ENCODE data around the gene SORL1-AS1.

Gene SORL1-AS1

GRCh38 chr11:121476379-121477032 is 23.7 kb upstream of the SORL1-AS1 start:
- no peak for DNase-seq (ENCODE audit: low read depth, low spot score)

DNA sequence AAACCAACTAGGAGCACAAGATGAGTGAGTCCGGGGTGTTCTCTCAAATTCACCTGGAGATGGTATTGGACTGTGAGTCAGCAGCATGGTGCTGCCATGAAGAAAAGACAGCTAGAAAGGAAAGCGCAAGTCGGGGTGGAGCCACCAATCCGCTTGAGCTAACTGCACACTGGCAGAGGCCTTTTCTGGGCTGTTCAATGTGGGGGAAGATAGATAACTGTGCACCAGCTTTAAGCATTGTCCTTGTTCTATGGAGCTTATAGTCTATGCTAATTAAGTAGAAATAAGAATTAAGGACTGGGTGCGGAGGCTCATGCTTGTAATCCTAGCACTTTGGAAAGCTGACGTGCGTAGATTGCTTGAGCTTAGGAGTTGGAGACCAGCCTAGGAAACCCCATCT is 21.9 kb upstream of the SORL1-AS1 start:
- no peak for DNase-seq (ENCODE audit: low read depth, low spot score)

GRCh38 chr11:121473064-121473777 is 20.5 kb upstream of the SORL1-AS1 start:
- no peak for DNase-seq (ENCODE audit: low read depth, low spot score)

- DNase-seq (ENCODE audit: low read depth, low spot score), result no peak
Observed at GRCh38 chr11:121472312-121472711, 19.5 kb upstream of the SORL1-AS1 start.

DNA sequence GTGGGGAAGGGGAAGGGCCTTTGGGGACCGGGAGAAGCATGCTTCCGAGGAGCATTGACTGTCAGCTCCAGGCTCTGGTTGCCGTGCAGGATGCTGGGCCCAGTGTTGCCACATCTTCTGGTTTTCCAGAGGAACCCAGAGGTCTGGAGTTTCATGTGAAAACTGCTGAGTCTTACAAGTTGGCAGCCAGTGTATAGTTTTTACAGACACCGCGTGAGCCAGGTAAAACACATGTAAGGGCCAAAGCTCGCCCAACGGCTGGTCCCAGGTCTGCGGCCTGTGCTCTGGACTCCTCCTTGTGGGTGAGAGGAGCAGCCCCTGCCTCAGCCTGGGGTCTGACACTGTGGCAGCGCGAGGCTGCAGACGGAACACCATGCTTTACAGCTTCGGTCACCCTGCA is 18.4 kb upstream of the SORL1-AS1 start:
- no peak for DNase-seq (ENCODE audit: low read depth, low spot score)

DNA sequence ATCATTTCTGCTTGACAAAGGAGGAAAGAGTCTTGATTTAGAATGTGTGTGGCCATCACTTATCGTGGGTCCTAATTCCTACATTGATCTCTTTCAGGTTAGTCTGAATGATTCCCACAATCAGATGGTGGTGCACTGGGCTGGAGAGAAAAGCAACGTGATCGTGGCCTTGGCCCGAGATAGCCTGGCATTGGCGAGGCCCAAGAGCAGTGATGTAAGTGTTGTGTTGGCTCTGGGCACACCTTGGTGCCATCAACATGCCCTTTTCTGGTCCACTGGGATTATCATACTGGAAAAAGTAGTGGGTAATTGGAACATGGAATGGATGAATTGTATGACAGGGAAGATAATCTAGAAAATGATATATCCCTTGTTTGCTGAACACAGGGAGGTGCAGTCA is 17.1 kb upstream of the SORL1-AS1 start:
- DNase-seq (ENCODE audit: low read depth, low spot score), result no peak

DNA sequence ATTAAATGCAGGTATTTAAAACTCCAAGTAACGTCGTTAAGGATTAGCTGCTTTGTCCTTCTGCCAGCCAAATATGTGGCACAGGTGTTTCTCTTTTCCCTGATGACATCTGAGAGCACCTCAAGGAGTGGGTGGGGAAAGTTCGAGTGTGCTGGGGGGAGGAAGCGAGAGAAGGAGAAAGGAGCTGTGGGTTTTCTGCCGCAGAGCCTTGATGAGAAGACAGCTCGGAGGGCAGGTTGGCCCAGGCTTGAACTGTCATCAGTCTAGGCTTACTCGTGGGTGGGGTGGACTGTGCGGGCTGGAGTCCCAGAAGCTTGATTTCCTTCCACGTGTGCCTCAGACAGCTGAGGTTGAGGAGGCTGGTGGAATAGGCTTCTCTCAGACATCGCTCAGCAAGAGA is 15.2 kb upstream of the SORL1-AS1 start:
- DNase-seq (ENCODE audit: low read depth, low spot score), result no peak

DNA sequence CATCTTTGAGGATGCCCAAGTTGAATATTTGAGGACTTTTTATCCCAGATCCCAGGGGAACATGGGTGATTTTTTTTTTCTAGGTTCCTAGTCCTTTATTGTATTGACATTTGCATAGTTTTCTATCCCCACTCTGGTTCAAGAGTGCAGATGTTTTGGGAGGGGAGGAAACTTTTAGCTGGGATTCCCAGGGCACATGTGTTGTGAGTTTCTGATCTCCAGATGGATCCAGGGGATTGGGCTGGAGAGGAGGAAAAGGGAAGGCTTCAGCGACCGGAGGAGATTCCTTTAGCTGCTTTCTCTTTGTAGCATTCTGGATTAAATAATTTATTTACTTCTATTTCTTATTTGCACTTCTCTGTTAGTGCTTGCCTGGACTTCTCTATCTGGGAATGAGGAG is 14.7 kb upstream of the SORL1-AS1 start:
- no peak for DNase-seq (ENCODE audit: low read depth, low spot score)

- peak; percentile 84 for DNase-seq (ENCODE audit: low read depth, low spot score)
Observed at GRCh38 chr11:121466063-121466794, 13.5 kb upstream of the SORL1-AS1 start.

DNA sequence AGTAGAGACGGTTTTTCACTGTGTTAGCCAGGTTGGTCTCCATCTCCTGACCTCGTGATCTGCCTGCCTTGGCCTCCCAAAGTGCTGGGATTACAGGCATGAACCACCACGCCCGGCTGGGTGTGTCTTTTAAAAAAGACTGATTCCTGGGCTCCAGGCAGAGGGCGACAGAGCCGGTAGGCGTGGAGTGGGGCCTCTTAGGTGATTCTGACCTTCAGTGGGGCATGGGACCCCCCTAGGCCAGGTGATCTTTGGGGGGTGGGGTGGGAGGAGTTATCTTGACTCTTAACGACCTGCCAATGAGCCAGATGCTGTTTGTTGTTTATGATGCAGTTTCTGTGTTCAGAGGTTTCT is 12.9 kb upstream of the SORL1-AS1 start:
- no peak for DNase-seq (ENCODE audit: low read depth, low spot score)

- peak; percentile 57 for DNase-seq (ENCODE audit: low read depth, low spot score)
Observed at GRCh38 chr11:121464352-121464946, 11.7 kb upstream of the SORL1-AS1 start.

- DNase-seq (ENCODE audit: low read depth, low spot score), result no peak
Observed at GRCh38 chr11:121463689-121464335, 11.0 kb upstream of the SORL1-AS1 start.

GRCh38 chr11:121461843-121462242 is 9.1 kb upstream of the SORL1-AS1 start:
- DNase-seq (ENCODE audit: low read depth, low spot score), result no peak

DNA sequence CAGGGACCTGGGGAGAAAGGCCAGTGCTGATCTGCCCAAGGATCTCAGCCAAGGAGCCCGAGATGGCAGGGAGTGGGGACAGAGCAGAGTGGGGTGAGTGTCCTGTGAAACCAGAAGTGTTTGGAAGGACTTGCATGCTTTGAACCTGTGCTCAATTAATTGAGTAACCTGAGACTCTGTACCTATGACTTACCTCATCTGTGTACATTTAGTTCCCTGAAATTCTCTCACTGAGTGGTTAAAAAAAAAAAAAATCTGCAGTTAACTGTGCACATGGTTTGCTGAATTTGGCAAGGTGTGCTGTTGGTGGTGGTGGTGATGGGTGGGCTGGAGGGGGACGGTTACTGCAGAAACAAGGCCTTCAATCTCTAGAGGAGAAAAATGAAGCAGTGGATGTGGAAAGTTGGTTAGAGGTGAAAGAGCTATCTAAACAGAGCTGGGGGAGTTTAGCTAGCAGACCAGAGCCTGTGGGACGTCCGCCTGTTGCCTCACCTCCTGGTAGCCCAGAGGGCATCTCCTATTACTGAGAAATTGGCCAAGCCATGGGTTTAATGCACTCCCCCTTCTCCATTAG is 8.3 kb upstream of the SORL1-AS1 start:
- DNase-seq (ENCODE audit: low read depth, low spot score), result no peak

GRCh38 chr11:121459413-121460017 is 6.7 kb upstream of the SORL1-AS1 start:
- no peak for DNase-seq (ENCODE audit: low read depth, low spot score)

DNA sequence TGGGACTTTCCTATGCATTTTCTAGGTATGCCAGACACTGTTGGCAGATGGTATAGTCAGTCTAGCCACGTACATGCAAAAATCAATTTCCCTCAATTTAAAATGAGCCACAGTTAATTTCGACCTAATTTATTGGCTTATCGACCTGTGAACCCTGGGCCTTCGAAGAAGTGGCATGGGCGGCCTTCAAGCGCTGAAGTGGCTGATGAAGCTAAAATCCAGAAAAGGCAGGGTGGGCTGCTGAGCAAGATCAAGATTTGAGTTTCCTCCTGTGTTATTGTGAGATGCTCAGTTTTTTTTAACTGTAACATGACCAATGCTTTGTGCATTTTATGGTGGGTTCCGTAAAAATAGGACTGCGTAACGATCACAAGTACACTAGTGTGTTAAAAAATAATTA is 5.8 kb upstream of the SORL1-AS1 start:
- no peak for DNase-seq (ENCODE audit: low read depth, low spot score)

DNA sequence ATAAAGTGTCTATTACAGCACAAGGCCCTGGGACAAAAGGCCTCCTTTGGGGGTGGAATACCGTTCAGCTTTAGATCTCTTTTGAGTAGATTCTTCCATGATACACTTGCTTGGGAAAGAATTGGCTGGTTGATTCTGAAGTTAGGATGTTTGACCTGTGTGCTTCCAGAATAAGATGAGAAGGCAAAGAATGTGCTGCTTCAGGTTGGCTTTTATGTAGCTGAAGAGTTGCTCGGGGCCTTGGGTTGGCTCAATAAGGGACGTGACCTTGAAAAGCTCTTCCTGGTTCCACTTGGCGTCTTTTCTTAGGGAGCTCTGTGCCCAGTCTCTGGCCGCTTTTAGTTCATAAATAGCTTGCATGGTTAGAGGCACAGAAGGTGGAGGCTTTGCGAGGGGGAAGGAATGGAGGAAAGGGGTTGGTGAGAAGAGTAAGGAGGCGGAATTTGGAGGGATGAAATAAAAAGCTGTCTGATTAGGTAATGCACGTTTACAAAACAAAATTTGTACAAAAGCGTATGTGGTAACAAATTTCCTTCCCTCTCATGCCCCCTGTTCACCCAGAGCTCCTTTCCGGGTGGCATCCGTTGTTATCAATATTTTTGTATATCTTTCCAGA is 4.2 kb upstream of the SORL1-AS1 start:
- DNase-seq (ENCODE audit: low read depth, low spot score), result no peak

DNA sequence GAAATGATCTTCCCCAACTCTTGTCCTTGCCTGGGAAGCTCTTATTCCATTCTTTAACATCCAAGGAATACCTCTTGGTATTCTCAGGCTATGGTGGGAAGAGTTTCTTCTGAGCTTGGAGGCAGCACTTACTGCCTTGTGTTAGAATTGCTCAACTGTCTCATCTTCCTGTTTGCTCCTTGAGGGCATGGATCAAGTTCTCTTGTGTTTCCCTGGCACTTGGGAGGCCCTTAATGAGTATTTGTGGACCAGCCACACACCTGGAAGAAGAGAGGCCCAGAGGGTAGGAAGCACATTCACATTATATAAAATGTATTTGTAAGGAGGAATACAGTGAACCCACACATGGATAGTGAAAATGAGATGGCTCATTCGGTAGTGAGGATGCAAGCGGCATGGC is 3.4 kb upstream of the SORL1-AS1 start:
- no peak for DNase-seq (ENCODE audit: low read depth, low spot score)

- DNase-seq (ENCODE audit: low read depth, low spot score), result no peak
Observed at GRCh38 chr11:121455115-121455514, 2.3 kb upstream of the SORL1-AS1 start.

DNA sequence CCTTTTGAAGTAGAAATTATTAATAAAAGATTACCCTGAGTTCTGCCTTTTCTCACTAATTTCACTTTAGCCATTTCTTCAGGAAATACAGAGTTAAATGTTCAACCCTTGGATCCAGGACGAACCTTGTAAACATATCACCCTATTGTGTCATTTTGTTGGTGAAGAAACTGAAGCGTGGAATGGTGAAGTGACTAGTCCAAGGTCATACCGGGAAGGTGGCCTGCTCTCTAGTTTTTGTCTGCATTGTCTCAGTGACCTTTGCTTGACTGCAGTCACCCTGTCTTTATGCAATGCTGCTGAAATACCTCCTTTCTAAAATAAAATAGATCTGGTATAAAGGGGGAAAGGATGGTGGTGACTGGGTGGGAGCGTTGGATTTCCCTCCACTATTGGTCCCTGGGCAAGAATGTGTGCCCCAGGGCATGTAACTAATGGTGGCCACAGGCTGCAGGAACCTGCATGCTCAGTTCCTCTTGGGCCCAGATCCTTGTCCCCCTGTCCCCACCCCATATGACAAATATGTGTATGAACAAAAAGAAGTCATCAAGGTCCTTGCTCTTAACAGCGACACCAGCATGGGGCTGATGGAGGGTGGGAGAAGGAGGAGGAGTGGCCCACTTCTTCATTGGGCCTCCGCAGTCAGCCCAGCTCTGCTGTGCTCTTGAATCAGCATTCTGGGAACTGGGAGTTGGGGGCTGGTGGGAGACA is 977 bp upstream of the SORL1-AS1 start:
- no peak for DNase-seq (ENCODE audit: low read depth, low spot score)
